HG03103 (cell line): Measurements from ENCODE around the gene SLC29A1.
"Not testable (repeated sequence)": the region's sequence is repeated elsewhere in the genome, so short reads cannot be mapped to it uniquely, and the experiment has no call there.

Experiments used
- ATAC-seq: cut with Tn5 transposase; IDR thresholded peaks from one replicate; pipeline ENCODE4 v1.9.1; 2021; ENCODE audit warnings: low read depth; ENCODE audit not compliant: unreplicated experiment

Gene SLC29A1

GRCh38 chr6:44223319-44224028 lies at the start of gene SLC29A1:
TSS of gene SLC29A1 (plus strand) at chr6:44223595. CDS start at chr6:44227314, 3,719 bp downstream.
- ATAC-seq: peak; percentile 48

DNA sequence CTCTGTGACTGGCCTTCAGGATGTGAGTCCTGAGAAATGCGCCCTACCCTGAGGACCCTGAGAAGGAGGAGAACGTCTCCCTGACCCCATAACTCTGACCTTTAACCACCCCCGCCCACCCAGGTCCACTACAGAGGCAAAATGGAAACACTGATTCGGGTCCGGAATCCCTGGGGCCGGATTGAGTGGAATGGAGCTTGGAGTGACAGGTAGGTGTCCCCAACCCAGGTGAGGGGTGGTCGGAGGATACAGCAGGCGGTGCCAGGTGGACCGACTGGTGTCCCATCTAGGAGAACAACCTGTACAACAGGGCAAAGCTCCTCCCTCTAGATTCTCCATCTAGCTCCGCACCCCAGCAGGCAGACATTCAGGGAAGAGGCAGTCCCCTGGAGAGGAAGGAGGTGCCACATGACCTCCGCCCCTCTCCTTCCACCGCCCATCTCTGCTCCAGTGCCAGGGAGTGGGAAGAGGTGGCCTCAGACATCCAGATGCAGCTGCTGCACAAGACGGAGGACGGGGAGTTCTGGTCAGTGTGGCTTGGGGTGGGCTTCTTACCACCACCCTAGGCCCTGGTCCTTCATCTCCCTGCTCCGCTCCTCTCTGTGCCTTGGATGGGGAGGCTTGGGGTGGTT lies 47.1 kb upstream of the SLC29A1 start:
- ATAC-seq: no peak

- no peak for ATAC-seq
Measured at GRCh38 chr6:44176762-44177509, 46.5 kb upstream of the SLC29A1 start.

GRCh38 chr6:44177691-44178423 lies 45.5 kb upstream of the SLC29A1 start:
- ATAC-seq: no peak

GRCh38 chr6:44178424-44179071 lies 44.8 kb upstream of the SLC29A1 start:
- ATAC-seq: no peak

DNA sequence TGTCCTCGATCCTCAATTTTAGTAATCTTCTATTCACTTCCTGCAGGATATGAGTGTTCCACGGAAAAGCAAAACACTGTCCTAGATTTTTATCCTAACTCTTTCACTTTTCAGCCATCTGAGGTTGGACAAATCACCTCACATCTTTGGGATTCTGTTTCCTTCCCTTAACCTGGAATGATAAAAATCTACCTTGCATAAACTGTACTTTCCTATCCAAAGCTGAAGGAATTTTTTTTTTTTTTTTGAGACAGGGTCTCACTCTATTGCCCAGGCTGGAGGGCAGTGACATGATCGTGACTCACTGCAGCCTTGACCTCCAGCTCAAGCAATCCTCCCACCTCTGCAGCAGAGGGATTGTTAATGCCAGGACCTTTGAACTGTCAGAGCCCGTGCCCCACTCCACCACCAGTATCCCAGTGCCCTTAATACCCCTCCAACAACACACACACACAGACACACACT lies 44.3 kb upstream of the SLC29A1 start:
- no peak for ATAC-seq

GRCh38 chr6:44179648-44180047 lies 43.7 kb upstream of the SLC29A1 start:
- ATAC-seq: no peak

DNA sequence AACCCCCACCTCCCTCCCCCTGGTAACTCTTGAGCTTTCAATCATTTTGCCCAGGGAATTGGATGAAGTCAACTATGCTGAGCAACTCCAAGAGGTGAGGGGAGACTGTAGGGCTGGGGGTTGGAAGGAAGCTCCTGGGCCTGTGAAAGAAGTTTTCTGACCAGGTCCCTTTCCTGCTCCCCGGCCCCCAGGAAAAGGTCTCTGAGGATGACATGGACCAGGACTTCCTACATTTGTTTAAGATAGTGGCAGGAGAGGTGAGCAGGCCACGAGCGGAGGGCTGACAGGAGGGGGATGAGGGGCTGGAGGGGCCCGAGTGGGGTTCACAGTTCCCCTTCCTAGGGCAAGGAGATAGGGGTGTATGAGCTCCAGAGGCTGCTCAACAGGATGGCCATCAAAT lies 43.0 kb upstream of the SLC29A1 start:
- ATAC-seq: no peak

GRCh38 chr6:44180886-44181285 lies 42.5 kb upstream of the SLC29A1 start:
- ATAC-seq: no peak

- ATAC-seq: not testable (repeated sequence)
Measured at GRCh38 chr6:44181784-44182183, 41.6 kb upstream of the SLC29A1 start.

DNA sequence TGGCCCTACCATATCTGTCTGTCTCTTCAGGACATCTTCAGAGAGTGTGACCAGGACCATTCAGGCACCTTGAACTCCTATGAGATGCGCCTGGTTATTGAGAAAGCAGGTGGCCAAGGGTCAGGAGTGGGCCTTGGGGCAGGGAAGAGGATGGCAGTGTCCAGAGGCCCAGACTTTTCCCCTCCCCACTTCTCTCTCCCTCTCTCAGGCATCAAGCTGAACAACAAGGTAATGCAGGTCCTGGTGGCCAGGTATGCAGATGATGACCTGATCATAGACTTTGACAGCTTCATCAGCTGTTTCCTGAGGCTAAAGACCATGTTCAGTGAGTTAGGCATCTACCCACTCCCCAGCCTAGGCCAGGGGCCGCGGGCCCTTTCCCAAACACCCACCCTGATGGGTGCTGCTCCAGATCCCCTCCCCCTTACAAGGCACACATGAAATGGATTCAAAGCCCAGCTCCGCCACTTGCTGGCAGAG lies 40.4 kb upstream of the SLC29A1 start:
- no peak for ATAC-seq

DNA sequence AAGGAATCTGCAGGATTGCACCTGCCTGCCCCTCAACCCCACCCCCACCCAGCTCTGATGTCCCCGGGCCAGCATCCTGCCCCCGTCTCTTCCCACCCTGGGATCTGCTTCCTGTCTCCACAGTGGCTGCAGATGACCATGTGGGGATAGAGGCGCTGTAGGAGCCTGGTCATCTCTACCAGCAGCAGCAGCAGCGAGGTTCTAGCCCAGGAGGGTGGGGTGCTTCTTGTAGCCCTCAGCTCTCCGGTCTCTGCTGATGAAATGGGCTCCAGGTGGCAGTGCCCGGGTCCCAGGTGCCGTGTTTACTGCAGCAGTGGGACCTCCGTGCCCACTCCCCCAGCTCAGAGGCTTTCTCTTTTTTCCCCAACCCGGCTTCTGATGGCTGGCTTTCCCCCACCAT lies 39.6 kb upstream of the SLC29A1 start:
- ATAC-seq: no peak

DNA sequence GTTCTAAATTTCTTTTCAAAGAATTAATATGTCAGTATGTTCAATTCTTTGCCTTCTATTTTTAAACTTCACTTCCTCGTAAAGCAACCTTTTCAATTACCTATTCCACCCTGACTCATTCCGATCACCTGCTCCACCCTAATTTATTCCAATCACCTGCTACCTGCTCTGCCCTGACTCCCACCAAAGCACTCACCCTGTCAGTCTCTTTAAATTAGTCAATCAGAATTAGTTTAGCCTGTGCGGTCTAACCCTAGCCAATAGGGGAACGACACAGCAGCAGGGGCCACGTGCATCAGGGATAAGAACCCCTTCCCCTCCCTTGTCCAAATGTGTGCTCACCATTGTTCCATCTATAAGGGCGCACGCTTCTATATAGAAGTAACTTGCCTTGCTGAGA lies 38.0 kb upstream of the SLC29A1 start:
- ATAC-seq: not testable (repeated sequence)

DNA sequence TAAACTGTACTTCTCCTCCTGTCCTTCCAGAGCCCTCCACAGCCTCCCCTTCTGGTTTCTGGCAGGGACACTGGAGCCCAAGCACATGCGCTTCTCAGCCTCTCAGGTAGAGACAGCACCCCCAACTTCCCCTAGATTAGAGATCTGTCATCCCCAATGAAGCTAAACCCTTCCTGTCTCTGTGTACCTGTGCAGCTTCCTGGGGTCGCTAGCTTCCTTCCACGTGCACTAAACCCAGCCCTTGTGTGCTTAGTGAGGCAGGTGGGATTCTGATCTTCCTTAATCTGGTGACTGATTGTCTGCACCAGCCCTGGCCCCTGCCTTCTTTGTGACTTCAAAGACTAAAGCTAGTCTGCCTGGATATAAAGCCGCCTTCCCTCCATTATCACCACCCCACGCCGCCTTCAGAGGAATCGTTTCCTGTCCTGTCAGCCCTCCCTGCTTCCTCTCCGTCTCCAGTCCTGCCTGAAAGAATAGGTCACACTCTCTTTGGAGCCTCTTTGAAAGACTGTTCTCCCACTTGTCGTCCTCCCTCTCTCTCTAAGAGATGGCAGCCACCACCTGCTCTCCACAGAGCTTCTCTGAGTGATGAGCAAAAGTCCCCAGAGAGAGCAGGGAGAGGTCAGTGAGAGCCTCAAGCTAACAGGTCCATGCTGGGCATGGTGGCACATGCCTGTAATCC lies 37.3 kb upstream of the SLC29A1 start:
- no peak for ATAC-seq

- ATAC-seq: no peak
Measured at GRCh38 chr6:44186635-44187025, 36.8 kb upstream of the SLC29A1 start.

GRCh38 chr6:44188819-44189218 lies 34.6 kb upstream of the SLC29A1 start:
- ATAC-seq: no peak

DNA sequence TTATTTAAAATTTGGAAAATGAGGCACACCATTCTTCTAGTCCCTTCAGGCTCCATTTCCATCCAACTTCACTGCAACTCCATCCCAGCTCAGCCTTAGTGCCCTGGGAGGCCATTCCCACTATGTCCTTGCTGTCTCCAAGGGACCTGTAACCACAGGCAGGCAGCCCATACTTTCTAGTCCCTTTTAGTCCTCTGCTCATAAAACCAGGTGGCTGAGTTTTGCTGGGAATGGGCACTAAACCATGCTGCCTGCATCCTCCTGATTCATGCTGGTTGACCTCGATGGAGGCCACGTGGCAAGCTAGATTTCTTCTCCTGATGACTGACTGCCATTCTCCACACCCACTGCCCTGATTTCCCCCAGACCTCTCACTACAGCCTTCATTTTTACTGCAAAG lies 34.1 kb upstream of the SLC29A1 start:
- ATAC-seq: no peak

DNA sequence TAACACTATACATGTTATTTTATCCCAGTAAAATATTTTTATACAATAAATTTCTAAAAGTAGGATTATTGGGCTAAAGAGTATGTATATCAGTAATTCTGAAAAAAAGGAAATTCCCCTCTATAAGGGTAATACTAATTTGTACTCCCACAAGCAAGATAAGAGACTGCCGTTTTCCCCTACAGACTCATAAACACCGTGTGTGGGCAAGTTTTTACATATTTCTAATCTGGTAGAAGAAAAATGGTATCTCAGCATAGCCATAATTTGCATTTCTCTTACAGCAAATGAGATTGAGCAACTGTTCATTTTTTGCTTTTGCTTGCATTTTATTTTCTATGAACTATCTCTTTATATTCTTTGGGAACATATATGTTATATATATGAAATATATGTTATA lies 32.7 kb upstream of the SLC29A1 start:
- ATAC-seq: no peak

DNA sequence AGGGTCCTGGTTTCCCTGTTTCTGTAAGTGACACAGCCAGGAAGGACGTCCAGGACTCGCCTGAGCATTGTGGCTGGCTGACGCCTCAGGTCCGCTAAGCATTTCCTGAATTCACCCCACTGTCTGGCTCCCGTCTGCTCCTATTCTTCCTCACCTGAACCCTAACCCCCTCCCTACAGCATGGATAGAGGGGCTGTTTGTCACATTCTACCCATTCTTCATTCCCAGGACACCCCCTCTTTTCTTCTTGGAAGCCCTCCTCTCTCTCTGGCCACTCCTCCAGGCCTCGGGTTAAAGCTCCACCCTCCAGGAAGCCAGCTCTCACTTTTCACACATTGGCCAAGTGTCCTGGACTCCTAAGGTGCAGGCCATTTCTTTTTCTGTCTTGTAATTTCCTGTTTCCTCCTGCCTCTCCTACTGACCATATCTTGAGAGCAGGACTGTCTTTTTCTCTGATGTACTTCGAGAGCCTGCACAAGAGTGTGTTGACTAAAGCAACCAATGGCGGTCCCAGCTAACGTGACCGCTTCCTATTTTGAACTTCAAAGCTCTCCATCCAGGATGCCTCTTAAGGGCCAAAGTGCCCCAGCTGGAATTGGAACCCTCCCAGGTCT lies 30.9 kb upstream of the SLC29A1 start:
- no peak for ATAC-seq
